Muscle layer of duodenum (tissue), 2 donors: Measurements from ENCODE around the gene MBD1.
"Not testable (repeated sequence)": the region's sequence is repeated elsewhere in the genome, so short reads cannot be mapped to it uniquely, and the experiment has no call there.

Source experiments
- H3K27ac ChIP-seq: one replicate; pipeline ENCODE4 v1.7.0; 2013; ENCODE audit warnings: mild to moderate bottlenecking, low read length
- H3K27me3 ChIP-seq: one replicate; pipeline ENCODE4 v1.7.0; 2013; ENCODE audit warnings: low read depth, mild to moderate bottlenecking, control low read depth, low read length
- H3K36me3 ChIP-seq, 2 donors: one replicate each; pipeline ENCODE4 v1.7.0; 2013; ENCODE audit warnings: low read length in 2 of 2, control low read depth in 1 of 2, mild to moderate bottlenecking in 1 of 2; ENCODE audit not compliant: insufficient read depth in 2 of 2, control insufficient read depth in 1 of 2
- H3K4me1 ChIP-seq, 2 donors: one replicate each; pipeline ENCODE4 v1.7.0; 2013; ENCODE audit warnings: low read length in 2 of 2, mild to moderate bottlenecking in 2 of 2, control low read depth in 1 of 2, moderate library complexity in 1 of 2; ENCODE audit not compliant: insufficient read depth in 2 of 2, control insufficient read depth in 1 of 2
- H3K4me3 ChIP-seq, 2 donors: one replicate each; pipeline ENCODE4 v1.7.0; 2013; ENCODE audit warnings: low read length in 2 of 2, low read depth in 1 of 2, mild to moderate bottlenecking in 1 of 2
- H3K9me3 ChIP-seq, 2 donors: one replicate each; pipeline ENCODE4 v1.7.0; 2013; ENCODE audit warnings: low read length in 2 of 2, control low read depth in 1 of 2, mild to moderate bottlenecking in 1 of 2; ENCODE audit not compliant: control insufficient read depth in 1 of 2
- donor health status: healthy.

MBD1 gene

GRCh38 chr18:50308851-50309250, 27.5 kb upstream of the MBD1 start:
- H3K9me3 ChIP-seq, H3K27me3 ChIP-seq, H3K4me3 ChIP-seq, H3K27ac ChIP-seq, H3K36me3 ChIP-seq: not testable (repeated sequence)
- peaks cover 3 to 13% of the 10 kb centered on the region in 2 donors for H3K4me1 ChIP-seq

DNA sequence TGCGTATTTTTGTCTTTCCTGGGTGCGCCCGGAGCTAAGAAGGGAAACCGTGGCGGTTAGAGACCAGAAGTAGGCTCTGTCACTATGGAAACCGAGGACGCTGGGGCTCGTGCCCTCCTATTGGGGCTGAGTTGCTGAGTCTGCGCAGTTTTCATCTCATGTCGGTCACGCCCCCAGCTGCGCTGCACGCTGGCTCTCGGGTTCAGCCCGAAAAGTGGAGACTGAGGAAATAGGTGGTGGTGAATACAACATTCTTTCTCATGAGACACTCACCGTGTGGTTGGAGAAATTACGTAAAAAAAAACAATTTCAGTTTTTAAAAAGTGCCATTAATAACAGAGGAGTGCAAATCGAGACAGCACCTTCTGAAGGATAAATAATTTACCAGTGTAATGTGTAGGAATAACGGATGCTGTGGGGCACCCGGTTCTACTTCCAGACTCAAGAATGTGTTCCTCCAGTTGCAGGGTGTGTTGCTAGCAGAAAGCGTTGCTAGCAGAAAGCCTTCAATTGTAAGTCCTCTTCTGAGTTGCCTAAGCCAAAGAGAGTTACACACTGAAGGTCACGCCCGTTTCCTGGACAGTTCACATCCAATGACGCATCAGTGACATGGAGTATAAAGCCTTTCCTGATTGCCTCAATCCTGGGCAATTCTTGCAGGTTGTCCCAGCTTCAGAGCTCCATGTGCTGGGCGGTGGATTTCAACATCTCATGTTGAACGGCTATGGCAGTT, 26.6 kb upstream of the MBD1 start:
- no peaks in the 10 kb centered on the region for H3K36me3 ChIP-seq
- peaks cover 3 to 13% of the 10 kb centered on the region in 2 donors for H3K4me1 ChIP-seq
- peaks cover under 1% of the 10 kb centered on the region for H3K27me3 ChIP-seq
- no peak overlapping the region for H3K27ac ChIP-seq
- peak overlapping the region; percentile 45 to 67 for H3K4me3 ChIP-seq
- no peaks in the 10 kb centered on the region for H3K9me3 ChIP-seq

- H3K9me3 ChIP-seq, result no peaks in the 10 kb centered on the region
- H3K27ac ChIP-seq, result no peak overlapping the region
- H3K4me3 ChIP-seq, result peak overlapping the region; percentile 45 to 67
- no peaks in the 10 kb centered on the region for H3K36me3 ChIP-seq
- H3K4me1 ChIP-seq, result peaks cover 3 to 13% of the 10 kb centered on the region in 2 donors
- peaks cover 5% of the 10 kb centered on the region for H3K27me3 ChIP-seq
These were observed 26.0 kb upstream of the MBD1 start for GRCh38 chr18:50307400-50307737.

DNA sequence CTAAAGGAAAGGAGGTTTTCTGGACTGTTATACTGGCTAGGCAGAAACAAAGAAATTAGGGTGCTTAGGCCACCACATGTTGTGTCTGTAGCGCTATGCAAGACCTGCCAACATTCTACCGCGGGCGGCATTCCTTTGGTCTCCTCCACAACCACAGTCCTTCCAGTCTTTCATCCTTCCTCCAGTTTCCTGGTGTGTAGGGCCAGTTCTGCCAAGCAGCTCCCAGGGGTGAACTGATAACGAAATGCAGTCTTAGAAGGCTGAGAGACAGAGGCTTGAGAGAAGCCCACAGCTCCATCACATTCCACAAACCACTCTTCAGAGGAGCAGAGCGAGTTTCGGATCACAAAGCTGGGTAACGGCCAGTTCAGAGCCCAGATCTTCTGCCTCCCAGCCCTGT, 25.6 kb upstream of the MBD1 start:
- H3K4me3 ChIP-seq, result peak overlapping the region; percentile 45 to 67
- H3K9me3 ChIP-seq, result no peaks in the 10 kb centered on the region
- peaks cover 5% of the 10 kb centered on the region for H3K27me3 ChIP-seq
- H3K27ac ChIP-seq, result no peak overlapping the region
- peaks cover 3 to 13% of the 10 kb centered on the region in 2 donors for H3K4me1 ChIP-seq
- H3K36me3 ChIP-seq, result no peaks in the 10 kb centered on the region

- H3K27me3 ChIP-seq, result peaks cover 5% of the 10 kb centered on the region
- H3K36me3 ChIP-seq, result no peaks in the 10 kb centered on the region
- no peaks in the 10 kb centered on the region for H3K9me3 ChIP-seq
- peaks cover 0 to 6% of the 10 kb centered on the region in 2 donors for H3K4me1 ChIP-seq
- no peak overlapping the region for H3K27ac ChIP-seq
- no peak overlapping the region for H3K4me3 ChIP-seq
These were observed 19.8 kb upstream of the MBD1 start for GRCh38 chr18:50301074-50301473.

DNA sequence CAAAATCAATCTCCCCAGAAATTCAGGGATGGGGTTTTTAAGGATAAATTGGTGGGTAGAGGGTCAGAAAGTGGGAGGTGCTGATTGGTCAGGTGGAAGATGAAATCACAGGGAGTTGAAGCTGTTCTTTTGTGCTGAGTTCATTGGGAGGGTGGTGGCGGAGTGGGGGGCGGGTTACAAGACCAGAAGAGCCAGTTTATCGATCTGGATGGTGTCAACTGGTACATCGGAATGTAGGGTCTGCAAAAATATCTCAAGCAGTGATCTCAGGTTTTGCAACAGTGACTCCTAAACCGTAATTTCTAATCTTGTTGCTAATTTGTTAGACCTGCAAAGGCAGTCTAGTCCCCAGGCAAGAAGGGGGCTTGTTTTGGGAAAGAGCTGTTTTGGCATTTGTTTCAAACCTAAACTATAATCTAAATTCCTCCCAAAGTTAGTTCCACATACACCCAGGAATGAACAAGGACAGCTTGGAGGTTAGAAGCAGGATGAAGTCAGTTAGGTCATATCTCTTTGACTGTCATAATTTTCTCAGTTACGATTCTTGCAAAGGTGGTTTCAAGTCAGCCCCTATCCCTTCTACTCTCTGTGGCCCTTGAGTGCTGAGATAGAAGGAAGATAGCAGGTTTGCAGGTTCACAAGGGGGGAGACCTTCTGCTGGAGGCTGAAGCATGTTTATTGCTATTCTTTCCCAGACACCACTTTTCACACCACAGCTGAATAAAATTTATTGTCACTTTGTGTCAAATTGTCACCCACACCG, 18.5 kb upstream of the MBD1 start:
- H3K9me3 ChIP-seq, result no peaks in the 10 kb centered on the region
- H3K4me3 ChIP-seq, result no peak overlapping the region
- no peaks in the 10 kb centered on the region for H3K36me3 ChIP-seq
- H3K27me3 ChIP-seq, result peaks cover 5% of the 10 kb centered on the region
- peaks cover 0 to 6% of the 10 kb centered on the region in 2 donors for H3K4me1 ChIP-seq
- H3K27ac ChIP-seq, result no peak overlapping the region

- Histone ChIP-seq H3K27ac (no peak overlapping the region), H3K4me1 (peaks cover 0 to 6% of the 10 kb centered on the region in 2 donors), H3K4me3 (peak overlapping the region; percentile 65 to 70), H3K9me3 (no peaks in the 10 kb centered on the region), H3K27me3 (peaks cover 5% of the 10 kb centered on the region), H3K36me3 (no peaks in the 10 kb centered on the region)
These were observed 17.3 kb upstream of the MBD1 start for GRCh38 chr18:50298443-50299284.

DNA sequence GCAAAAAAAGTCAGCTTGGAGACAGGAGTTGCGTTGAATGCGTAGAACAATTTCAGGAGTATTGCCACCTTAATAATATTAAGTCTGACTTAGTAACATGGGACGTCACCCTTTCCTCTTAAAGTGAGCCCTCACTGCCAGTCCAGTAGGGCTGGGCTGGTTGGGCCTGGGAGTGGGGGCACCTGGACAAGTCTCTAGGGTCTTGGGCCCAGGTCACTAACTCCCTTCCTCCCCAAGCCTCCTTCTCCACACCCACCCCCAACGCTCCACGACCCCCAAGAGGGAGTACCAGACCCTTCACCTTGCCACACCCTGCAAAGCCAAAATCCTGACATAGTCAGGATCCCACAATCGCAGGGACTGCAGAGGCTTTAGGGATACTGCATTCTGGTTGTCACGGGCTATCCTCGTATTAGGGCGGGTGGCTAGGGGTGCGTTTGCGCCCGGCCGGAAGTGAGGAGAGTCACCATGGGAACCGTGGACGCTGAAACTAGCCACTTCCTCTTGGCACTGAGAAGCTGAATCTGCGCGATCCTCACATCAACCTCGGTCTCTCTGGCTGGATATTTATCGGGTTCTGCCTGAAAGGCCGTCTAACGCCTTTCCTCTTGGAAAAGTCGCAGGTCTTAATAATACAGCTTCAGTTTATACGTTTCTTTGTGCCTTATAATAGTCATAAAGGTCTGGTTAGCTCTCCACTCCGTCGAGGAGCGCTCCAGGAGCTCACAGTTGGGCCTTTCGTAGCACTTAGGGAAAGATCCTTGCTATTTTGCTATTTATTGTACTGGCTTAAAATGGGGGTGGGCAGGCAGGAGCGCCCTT, 16.5 kb upstream of the MBD1 start:
- Histone ChIP-seq H3K36me3 (no peaks in the 10 kb centered on the region), H3K4me3 (peak overlapping the region; percentile 65 to 70), H3K27ac (no peak overlapping the region), H3K27me3 (peaks cover 4% of the 10 kb centered on the region), H3K9me3 (no peaks in the 10 kb centered on the region), H3K4me1 (peaks cover 0 to 6% of the 10 kb centered on the region in 2 donors)

DNA sequence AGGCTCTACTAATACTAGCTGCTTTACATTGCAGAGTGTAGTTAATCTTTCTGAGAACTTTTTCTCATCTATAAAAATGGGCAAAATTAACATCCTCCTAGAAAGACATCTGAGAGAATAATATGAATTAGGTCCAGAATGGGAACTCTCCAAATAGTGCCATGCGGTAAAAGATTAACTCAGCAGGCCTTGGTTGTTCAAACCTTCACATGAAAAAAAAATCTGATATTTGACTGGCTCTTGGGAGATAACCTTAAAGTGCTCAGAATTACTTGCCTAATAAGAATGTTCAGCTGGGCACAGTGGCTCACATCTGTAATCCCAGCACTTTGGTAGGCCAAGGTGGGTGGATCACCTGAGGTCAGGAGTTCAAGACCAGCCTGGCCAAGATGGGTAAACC, 11.7 kb upstream of the MBD1 start:
- no peaks in the 10 kb centered on the region for H3K9me3 ChIP-seq
- peaks cover 0 to 6% of the 10 kb centered on the region in 2 donors for H3K4me1 ChIP-seq
- no peak overlapping the region for H3K27ac ChIP-seq
- H3K36me3 ChIP-seq, result no peaks in the 10 kb centered on the region
- no peaks in the 10 kb centered on the region for H3K27me3 ChIP-seq
- no peak overlapping the region for H3K4me3 ChIP-seq

DNA sequence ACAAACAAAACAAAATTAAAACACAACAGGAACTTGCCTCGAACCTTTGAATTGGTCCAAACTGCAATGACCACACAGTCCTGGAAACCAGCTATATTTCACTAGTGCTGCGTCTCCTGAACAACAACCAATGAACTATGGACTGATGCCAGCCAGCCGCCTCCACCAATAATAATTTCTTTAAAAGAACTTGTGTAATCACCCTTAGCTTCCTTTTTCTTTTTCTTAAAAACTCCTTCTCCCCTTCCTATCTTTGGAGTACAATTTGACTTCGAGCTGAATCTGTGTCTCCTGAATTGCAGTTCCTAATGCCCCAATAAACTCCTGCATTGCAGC, 7.8 kb upstream of the MBD1 start:
- H3K4me3 ChIP-seq, result no peak overlapping the region
- H3K27ac ChIP-seq, result no peak overlapping the region
- no peaks in the 10 kb centered on the region for H3K9me3 ChIP-seq
- H3K27me3 ChIP-seq, result no peaks in the 10 kb centered on the region
- peaks cover 0 to 12% of the 10 kb centered on the region in 2 donors for H3K4me1 ChIP-seq
- peaks cover 6 to 13% of the 10 kb centered on the region in 2 donors for H3K36me3 ChIP-seq
